GM23338 (cell line): Measurements from ENCODE around the gene DUSP5. TPM values are rescaled to one million over a fixed set of nuclear protein-coding genes. Genes with fewer than 3 reads are reported as not detected.

ENCODE experiments used
- ATAC-seq: fragments of 200-7000 bp; cut with Tn5 transposase; 3 replicates; pipeline ENCODE4 v1.9.1; 2020
- DNase-seq: peaks from one replicate; pipeline ENCODE4 v3.0.0-alpha.2; 2015; ENCODE audit warnings: low spot score
- H2AFZ ChIP-seq: fragments of 200-600 bp; sonication (generic); 2 replicates; pipeline ENCODE4 v1.8.0; 2016; ENCODE audit warnings: antibody characterized with exemption, mild to moderate bottlenecking, moderate library complexity
- H3F3A ChIP-seq: fragments of 200-600 bp; sonication (generic); replicated peaks from 2 replicates; pipeline ENCODE4 v1.8.0; 2017; ENCODE audit warnings: antibody characterized with exemption, mixed run types, low read depth
- H3K27ac ChIP-seq: fragments of 200-600 bp; sonication (generic); 2 replicates; pipeline ENCODE4 v1.6.1; 2016; ENCODE audit warnings: low read depth
- H3K27me3 ChIP-seq: fragments of 200-600 bp; sonication (generic); 2 replicates; pipeline ENCODE4 v1.8.0; 2016; ENCODE audit warnings: mild to moderate bottlenecking, mixed run types, moderate library complexity; ENCODE audit not compliant: insufficient read depth
- H3K36me3 ChIP-seq: fragments of 200-600 bp; sonication (generic); 2 replicates; pipeline ENCODE4 v1.8.0; 2016; ENCODE audit warnings: mild to moderate bottlenecking; ENCODE audit not compliant: insufficient read depth
- H3K4me1 ChIP-seq: fragments of 200-600 bp; sonication (generic); 2 replicates; pipeline ENCODE4 v1.8.0; 2016; ENCODE audit warnings: mild to moderate bottlenecking, moderate library complexity; ENCODE audit not compliant: insufficient read depth
- H3K4me2 ChIP-seq: fragments of 200-600 bp; sonication (generic); 2 replicates; pipeline ENCODE4 v1.7.1; 2017; ENCODE audit warnings: mixed run types
- H3K4me3 ChIP-seq: fragments of 200-600 bp; sonication (generic); 2 replicates; pipeline ENCODE4 v1.6.1; 2016; ENCODE audit warnings: mixed run types
- H3K79me2 ChIP-seq: fragments of 200-600 bp; sonication (generic); replicated peaks from 2 replicates; pipeline ENCODE4 v1.8.0; 2017; ENCODE audit warnings: mild to moderate bottlenecking; ENCODE audit not compliant: insufficient read depth
- H3K9me2 ChIP-seq: fragments of 200-600 bp; sonication (generic); 2 replicates; pipeline ENCODE4 v1.8.0; 2017; ENCODE audit not compliant: insufficient read depth
- H4K20me1 ChIP-seq: fragments of 200-600 bp; sonication (generic); replicated peaks from 2 replicates; pipeline ENCODE4 v1.8.0; 2017; ENCODE audit warnings: mild to moderate bottlenecking; ENCODE audit not compliant: insufficient read depth
- H3K27ac Mint-ChIP-seq: 2 replicates; pipeline ENCODE4 v1.8.0; 2020; ENCODE audit warnings: inconsistent platforms, mild to moderate bottlenecking, moderate library complexity, mixed read lengths
- H3K27me3 Mint-ChIP-seq: 3 replicates; pipeline ENCODE4 v1.8.0; 2022; ENCODE audit warnings: low read depth, mild to moderate bottlenecking, moderate library complexity, mixed read lengths, inconsistent platforms; ENCODE audit not compliant: insufficient read depth, poor library complexity
- H3K36me3 Mint-ChIP-seq: 3 replicates; pipeline ENCODE4 v1.8.0; 2021; ENCODE audit warnings: low read depth, mild to moderate bottlenecking, inconsistent platforms, moderate library complexity, mixed read lengths
- H3K4me1 Mint-ChIP-seq: 3 replicates; pipeline ENCODE4 v1.8.0; 2020; ENCODE audit warnings: mild to moderate bottlenecking, inconsistent platforms, mixed read lengths
- H3K4me3 Mint-ChIP-seq: 3 replicates; pipeline ENCODE4 v1.8.0; 2021; ENCODE audit warnings: moderate library complexity, mild to moderate bottlenecking, inconsistent platforms, mixed read lengths
- H3K9me3 Mint-ChIP-seq: 3 replicates; pipeline ENCODE4 v1.8.0; 2020; ENCODE audit warnings: moderate library complexity, mild to moderate bottlenecking, inconsistent platforms, mixed read lengths
- CREB1 ChIP-seq: fragments of 250-450 bp; sonication (Bioruptor Pico); IDR thresholded peaks from 2 replicates; pipeline ENCODE4 v1.5.0; 2020; ENCODE audit warnings: low read depth, mild to moderate bottlenecking, moderate library complexity
- CTCF ChIP-seq, 2 experiments: fragments of 200-600 bp in 1 of 2; sonication (generic) in 1 of 2; conservative IDR thresholded peaks; 2 replicates each; pipeline versions ENCODE4 v1.5.1 to v1.6.1; 2016 to 2017; ENCODE audit warnings: antibody characterized with exemption in 2 of 2, low read depth in 2 of 2, mild to moderate bottlenecking in 2 of 2, moderate library complexity in 1 of 2
- EZH2 ChIP-seq: fragments of 200-600 bp; sonication (generic); IDR thresholded peaks from one replicate; pipeline ENCODE4 v1.8.0; 2017; ENCODE audit warnings: antibody characterized with exemption, mild to moderate bottlenecking, low read depth; ENCODE audit not compliant: unreplicated experiment
- EZH2phosphoT487 ChIP-seq: fragments of 200-600 bp; sonication (generic); IDR thresholded peaks from one replicate; pipeline ENCODE4 v1.8.1; 2018; ENCODE audit warnings: antibody characterized with exemption; ENCODE audit not compliant: unreplicated experiment
- JUNB ChIP-seq: IDR thresholded peaks from one replicate; pipeline ENCODE4 v1.6.1; 2016; ENCODE audit warnings: antibody characterized with exemption; ENCODE audit not compliant: unreplicated experiment
- NANOG ChIP-seq: IDR thresholded peaks from 2 replicates; pipeline ENCODE4 v1.6.1; 2016; ENCODE audit warnings: antibody characterized with exemption, borderline replicate concordance
- POLR2AphosphoS5 ChIP-seq: IDR thresholded peaks from 2 replicates; pipeline ENCODE4 v1.6.1; 2016; ENCODE audit warnings: antibody characterized with exemption, low read depth
- REST ChIP-seq: IDR thresholded peaks from one replicate; pipeline ENCODE4 v1.6.1; 2018; ENCODE audit warnings: antibody characterized with exemption; ENCODE audit not compliant: unreplicated experiment
- STAT1 ChIP-seq: IDR thresholded peaks from one replicate; pipeline ENCODE4 v1.6.1; 2016; ENCODE audit warnings: antibody characterized with exemption; ENCODE audit not compliant: unreplicated experiment
- ZNF114 ChIP-seq: fragments of 250-450 bp; sonication (Bioruptor Pico); IDR thresholded peaks from 2 replicates; pipeline ENCODE4 v1.5.0; 2020; ENCODE audit warnings: mild to moderate bottlenecking, moderate library complexity
- ZNF331 ChIP-seq: fragments of 250-450 bp; sonication (Bioruptor Pico); IDR thresholded peaks from 2 replicates; pipeline ENCODE4 v1.5.0; 2020; ENCODE audit warnings: low read depth, mild to moderate bottlenecking, moderate library complexity
- ZNF462 ChIP-seq: fragments of 250-450 bp; sonication (Bioruptor Pico); IDR thresholded peaks from 2 replicates; pipeline ENCODE4 v1.5.0; 2020; ENCODE audit warnings: mild to moderate bottlenecking, moderate library complexity
- polyA plus RNA-seq: library from polyadenylated mRNA; unstranded; fragments of >200 nt; fragmentation: Nextera tagmentation; extraction: Ambion mirVana; gene quantifications from 2 replicates; pipeline ENCODE4 v1.2.1, GENCODE V29; 2016
- total RNA-seq: library from RNA; depleted of rRNA; stranded (reverse); fragments of >200 nt; shearing (Covaris generic); gene quantifications from 2 replicates; pipeline ENCODE4 v1.2.3, GENCODE V29; 2014

Gene DUSP5
- total and polyA plus RNA-seq, 2 experiments from 2014 or later = 10.8 to 35.9 TPM

- TF ChIP-seq CTCF (conservative IDR thresholded peaks at IDR 0.05; ENCODE audit: low read depth in 2 of 2) (no peak), STAT1 (no peak), ZNF114 (CRISPR knock-in tag) (no peak), EZH2 (no peak), ZNF331 (no peak), EZH2phosphoT487 (no peak), NANOG (no peak)
These were observed 19.2 kb downstream of the DUSP5 start (continued) for GRCh38 chr10:110516815-110517492.

- no peak overlapping the region for H3K4me2 ChIP-seq
- Mint-ChIP-seq H3K27ac (no peak overlapping the region), H3K9me3 (no peaks in the 10 kb centered on the region), H3K4me3 (no peak overlapping the region), H3K4me1 (peaks cover 20% of the 10 kb centered on the region), H3K36me3 (no peaks in the 10 kb centered on the region), H3K27me3 (peaks cover 5% of the 10 kb centered on the region)
- no peaks in the 10 kb centered on the region for H3K79me2 ChIP-seq
- H3K4me3 ChIP-seq = no peak overlapping the region
- peaks cover 13% of the 10 kb centered on the region for H3K4me1 ChIP-seq
- DNase-seq = no peak
- no peaks in the 10 kb centered on the region for H3F3A ChIP-seq
- no peaks in the 10 kb centered on the region for H3K27me3 ChIP-seq
- H3K27ac ChIP-seq = no peak overlapping the region
- no peaks in the 10 kb centered on the region for H3K36me3 ChIP-seq
- no peaks in the 10 kb centered on the region for H3K9me2 ChIP-seq
- ATAC-seq = no peak
- H2AFZ ChIP-seq = no peak overlapping the region
- no peaks in the 10 kb centered on the region for H4K20me1 ChIP-seq
- no peak for TF ChIP-seq EZH2phosphoT487
- no peak for TF ChIP-seq ZNF331
- TF ChIP-seq EZH2 = no peak
- TF ChIP-seq STAT1 = no peak
- no peak for TF ChIP-seq CREB1 (CRISPR knock-in tag)
- no peak for TF ChIP-seq ZNF462
- TF ChIP-seq POLR2AphosphoS5 = no peak
- no peak for TF ChIP-seq REST
- TF ChIP-seq JUNB = no peak
These were observed 24.8 kb downstream of the DUSP5 start for GRCh38 chr10:110522365-110522988.
